Measurements from ENCODE around the gene ADSL. TPM values are rescaled to one million over a fixed set of nuclear protein-coding genes. Genes with fewer than 3 reads are reported as not detected.

The ADSL gene
- total RNA-seq, 6 experiments from 2014 or later: 15.1 to 47.6 (median 24.9) TPM

- no peaks in the 10 kb centered on the region for H3K4me1 ChIP-seq
- H3K27me3 ChIP-seq: no peaks in the 10 kb centered on the region
- TF ChIP-seq POLR2A (IDR thresholded peaks at IDR 0.05) (no peak), CTCF (IDR thresholded peaks at IDR 0.05) (no peak)
- 80% methylated on average over 1 of the region's 8 CpGs for WGBS (ENCODE audit: insufficient coverage, low coverage, low lambda C conversion rate, missing lambda C conversion rate)
- H3K9me3 ChIP-seq: no peaks in the 10 kb centered on the region
- intact Hi-C loops (cut with DNase I): no loop called here
- no peak overlapping the region for H3K27ac ChIP-seq
- no peak overlapping the region for H3K4me3 ChIP-seq
- ATAC-seq: no peak
- H3K36me3 ChIP-seq: peaks cover 0 to 32% (median 13%) of the 10 kb centered on the region in 4 donors
- DNase-seq: no peak
Measured at GRCh38 chr22:40417041-40417440, 70.7 kb downstream of the ADSL start.

GRCh38 chr22:40417881-40418280 lies 71.6 kb downstream of the ADSL start:
- H3K27me3 ChIP-seq: no peaks in the 10 kb centered on the region
- no peaks in the 10 kb centered on the region for H3K4me1 ChIP-seq
- H3K36me3 ChIP-seq: peaks cover 0 to 37% (median 16%) of the 10 kb centered on the region in 4 donors
- H3K4me3 ChIP-seq: no peak overlapping the region
- no peak for TF ChIP-seq CTCF (IDR thresholded peaks at IDR 0.05)
- TF ChIP-seq POLR2A (IDR thresholded peaks at IDR 0.05): no peak
- ATAC-seq (no peak), DNase-seq (no peak)
- no peak overlapping the region for H3K27ac ChIP-seq
- 100% methylated on average over 1 of the region's 5 CpGs for WGBS (ENCODE audit: insufficient coverage, low coverage, low lambda C conversion rate, missing lambda C conversion rate)
- H3K9me3 ChIP-seq: no peaks in the 10 kb centered on the region
- intact Hi-C loops (cut with DNase I): no loop called here

GRCh38 chr22:40418366-40419201 lies 72.3 kb downstream of the ADSL start:
- no peaks in the 10 kb centered on the region for H3K9me3 ChIP-seq
- no peaks in the 10 kb centered on the region for H3K27me3 ChIP-seq
- intact Hi-C loops (cut with DNase I): no loop called here
- H3K4me1 ChIP-seq: no peaks in the 10 kb centered on the region
- H3K36me3 ChIP-seq: peaks cover 0 to 40% (median 17%) of the 10 kb centered on the region in 4 donors
- TF ChIP-seq POLR2A (IDR thresholded peaks at IDR 0.05) (no peak), CTCF (IDR thresholded peaks at IDR 0.05) (no peak)
- ATAC-seq (no peak), DNase-seq (no peak)
- H3K27ac ChIP-seq: no peak overlapping the region
- 93% methylated on average over 3 of the region's 42 CpGs for WGBS (ENCODE audit: insufficient coverage, low coverage, low lambda C conversion rate, missing lambda C conversion rate)
- H3K4me3 ChIP-seq: no peak overlapping the region

GRCh38 chr22:40419718-40420117 lies 73.4 kb downstream of the ADSL start:
- no peak for ATAC-seq
- no peak overlapping the region for H3K27ac ChIP-seq
- no peaks in the 10 kb centered on the region for H3K9me3 ChIP-seq
- H3K4me3 ChIP-seq: no peak overlapping the region
- no peaks in the 10 kb centered on the region for H3K27me3 ChIP-seq
- no peaks in the 10 kb centered on the region for H3K4me1 ChIP-seq
- peaks cover 0 to 42% (median 17%) of the 10 kb centered on the region in 4 donors for H3K36me3 ChIP-seq
- no peak for TF ChIP-seq CTCF (IDR thresholded peaks at IDR 0.05)
- no peak for TF ChIP-seq POLR2A (IDR thresholded peaks at IDR 0.05)
- intact Hi-C loops (cut with DNase I): no loop called here
- WGBS (ENCODE audit: insufficient coverage, low coverage, low lambda C conversion rate, missing lambda C conversion rate): 90% methylated on average over 2 of the region's 8 CpGs
- no peak for DNase-seq

All from right lobe of liver (tissue), 6 donors.